Measurements from ENCODE around the gene DROSHA. TPM values are rescaled to one million over a fixed set of nuclear protein-coding genes. Genes with fewer than 3 reads are reported as not detected.
"Not testable (repeated sequence)": the region's sequence is repeated elsewhere in the genome, so short reads cannot be mapped to it uniquely, and the experiment has no call there.

Gene DROSHA
- total RNA-seq, 1 experiment from 2014 or later = 106 TPM

- H3K27me3 ChIP-seq (ENCODE audit: insufficient read depth, low read length) = no peaks in the 10 kb centered on the region
- Mint-ChIP-seq H3K9me3 (peaks cover 0 to under 1% of the 10 kb centered on the region in 2 experiments; a peak in 1 of 5 replicates), H3K36me3 (ENCODE audit: insufficient read depth in 1 of 3, low read depth in 3 of 3) (peaks cover 39 to 84% (median 70%) of the 10 kb centered on the region in 3 experiments), H3K27ac (no peak overlapping the region), H3K27me3 (ENCODE audit: low read depth) (no peaks in the 10 kb centered on the region), H3K4me3 (no peak overlapping the region), H3K4me1 (peaks cover 3 to 7% of the 10 kb centered on the region in 2 experiments; a peak in 2 of 4 replicates)
- H2BK12ac ChIP-seq (ENCODE audit: insufficient read length, low read depth, low read length) = no peak overlapping the region
- H3K9ac ChIP-seq (ENCODE audit: extremely low read depth, insufficient read length, low read length) = no peak overlapping the region
- H3K27ac ChIP-seq (ENCODE audit: insufficient read length, low read depth, low read length) = no peak overlapping the region
- no peaks in the 10 kb centered on the region for H3K79me1 ChIP-seq (ENCODE audit: insufficient read depth, low read depth, low read length, poor library complexity, severe bottlenecking)
- H3K18ac ChIP-seq (ENCODE audit: insufficient read length, low read depth, low read length) = no peak overlapping the region
- H4K8ac ChIP-seq (replicated peaks; ENCODE audit: insufficient read length, low read depth, low read length) = no peak overlapping the region
- no peak overlapping the region for H2BK15ac ChIP-seq (ENCODE audit: low read depth, low read length)
- no peak overlapping the region for H2AFZ ChIP-seq (ENCODE audit: low read length)
- no peak overlapping the region for H3K23ac ChIP-seq (ENCODE audit: insufficient read length, low read depth, low read length)
- no peaks in the 10 kb centered on the region for H3K9me3 ChIP-seq (ENCODE audit: control insufficient read depth, low read depth, low read length)
- no peaks in the 10 kb centered on the region for H4K20me1 ChIP-seq (ENCODE audit: control insufficient read depth, insufficient read depth, insufficient read length)
- DNase-seq = no peak
- TF ChIP-seq CTCF (conservative IDR thresholded peaks at IDR 0.05) = peak; percentile 25; the same call in 1 of the 3 replicates
- no peaks in the 10 kb centered on the region for H3K4me1 ChIP-seq (ENCODE audit: insufficient read depth, low read length)
- no peak overlapping the region for H3K4me2 ChIP-seq (ENCODE audit: insufficient read depth, insufficient read length, low read length)
- H4K5ac ChIP-seq (ENCODE audit: insufficient read length, low read depth, low read length) = no peak overlapping the region
- H3K14ac ChIP-seq (ENCODE audit: insufficient read depth, low read length) = no peak overlapping the region
- H2BK20ac ChIP-seq (ENCODE audit: low read depth, low read length, poor library complexity, severe bottlenecking) = no peak overlapping the region
- H2AK5ac ChIP-seq (ENCODE audit: insufficient read length, low read length) = no peak overlapping the region
- H3K56ac ChIP-seq (ENCODE audit: insufficient read length, low read depth, low read length) = no peak overlapping the region
- WGBS (ENCODE audit: extremely low coverage, insufficient read length, low lambda C conversion rate) = no CpG with 5 or more reads among the region's 3 CpGs
- no peak overlapping the region for H3T11ph ChIP-seq (ENCODE audit: low read length)
- no peak overlapping the region for H4K91ac ChIP-seq (ENCODE audit: insufficient read length, low read depth, low read length)
- no peak overlapping the region for H3K4ac ChIP-seq (ENCODE audit: low read depth, low read length)
- no peaks in the 10 kb centered on the region for H3K23me2 ChIP-seq (ENCODE audit: insufficient read length, low read depth, low read length, poor library complexity, severe bottlenecking)
- H3K79me2 ChIP-seq (ENCODE audit: insufficient read depth, low read length) = no peaks in the 10 kb centered on the region
- H2BK120ac ChIP-seq (ENCODE audit: low read depth, low read length, poor library complexity, severe bottlenecking) = no peak overlapping the region
- no peak overlapping the region for H2BK5ac ChIP-seq (ENCODE audit: insufficient read length, low read length)
These were observed 20.0 kb upstream of the DROSHA start for GRCh38 chr5:31551878-31552277.

DNA sequence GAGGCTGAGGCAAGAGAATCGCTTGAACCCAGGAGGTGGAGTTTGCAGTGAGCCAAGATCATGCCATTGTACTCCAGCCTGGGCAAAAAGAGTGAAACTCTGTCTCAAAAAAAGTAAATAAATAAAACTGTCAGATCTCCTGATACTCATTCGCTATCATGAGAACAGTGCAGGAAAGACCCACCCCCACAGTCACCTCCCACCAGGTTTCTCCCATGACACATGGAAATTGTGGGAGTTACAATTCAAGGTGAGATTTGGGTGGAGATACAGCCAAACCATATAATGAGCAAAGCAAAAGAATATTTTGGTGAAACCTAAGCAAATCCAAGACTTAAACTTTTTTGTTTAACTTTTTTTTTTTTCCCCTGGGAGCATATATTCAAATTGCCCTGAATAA is 17.2 kb upstream of the DROSHA start:
- not testable (repeated sequence) for H3K79me1 ChIP-seq (ENCODE audit: insufficient read depth, low read depth, low read length, poor library complexity, severe bottlenecking); H3K9me3 Mint-ChIP-seq; H3K27ac ChIP-seq (ENCODE audit: insufficient read length, low read depth, low read length); H3K4me1 ChIP-seq (ENCODE audit: insufficient read depth, low read length); DNase-seq; H3K4me3 Mint-ChIP-seq; H3T11ph ChIP-seq (ENCODE audit: low read length); H3K79me2 ChIP-seq (ENCODE audit: insufficient read depth, low read length); H3K9ac ChIP-seq (ENCODE audit: extremely low read depth, insufficient read length, low read length); H3K27ac Mint-ChIP-seq; H4K91ac ChIP-seq (ENCODE audit: insufficient read length, low read depth, low read length); H3K4ac ChIP-seq (ENCODE audit: low read depth, low read length); H3K23ac ChIP-seq (ENCODE audit: insufficient read length, low read depth, low read length); H4K5ac ChIP-seq (ENCODE audit: insufficient read length, low read depth, low read length); H2AFZ ChIP-seq (ENCODE audit: low read length); H2AK5ac ChIP-seq (ENCODE audit: insufficient read length, low read length); H3K56ac ChIP-seq (ENCODE audit: insufficient read length, low read depth, low read length); H3K4me1 Mint-ChIP-seq; H2BK12ac ChIP-seq (ENCODE audit: insufficient read length, low read depth, low read length); H3K4me2 ChIP-seq (ENCODE audit: insufficient read depth, insufficient read length, low read length); H2BK120ac ChIP-seq (ENCODE audit: low read depth, low read length, poor library complexity, severe bottlenecking); H3K14ac ChIP-seq (ENCODE audit: insufficient read depth, low read length); H2BK20ac ChIP-seq (ENCODE audit: low read depth, low read length, poor library complexity, severe bottlenecking); H3K9me3 ChIP-seq (ENCODE audit: control insufficient read depth, low read depth, low read length); H4K8ac ChIP-seq (replicated peaks; ENCODE audit: insufficient read length, low read depth, low read length); H4K20me1 ChIP-seq (ENCODE audit: control insufficient read depth, insufficient read depth, insufficient read length); H2BK5ac ChIP-seq (ENCODE audit: insufficient read length, low read length); H3K23me2 ChIP-seq (ENCODE audit: insufficient read length, low read depth, low read length, poor library complexity, severe bottlenecking); H3K18ac ChIP-seq (ENCODE audit: insufficient read length, low read depth, low read length); H2BK15ac ChIP-seq (ENCODE audit: low read depth, low read length); H3K27me3 ChIP-seq (ENCODE audit: insufficient read depth, low read length); H3K27me3 Mint-ChIP-seq (ENCODE audit: low read depth)
- no CpG with 5 or more reads among the region's 2 CpGs for WGBS (ENCODE audit: extremely low coverage, insufficient read length, low lambda C conversion rate)
- peaks cover 47 to 86% (median 74%) of the 10 kb centered on the region in 3 experiments for H3K36me3 Mint-ChIP-seq (ENCODE audit: insufficient read depth in 1 of 3, low read depth in 3 of 3)

Data from H9 (cell line).